Measurements from ENCODE around the gene OR51G1.
"Not testable (repeated sequence)": the region's sequence is repeated elsewhere in the genome, so short reads cannot be mapped to it uniquely, and the experiment has no call there.

Gene OR51G1

GRCh38 chr11:4924239-4924638 lies at the start of gene OR51G1:
Gene OR51G1 (minus strand): TSS chr11:4924339. CDS start chr11:4924339, 0 bp downstream.
- Histone ChIP-seq H3K4me3 (ENCODE audit: low read length) (no peak within 1 kb of the TSS), H3K36me3 (ENCODE audit: control insufficient read depth, insufficient read depth, low read length) (no peaks in the 10 kb centered on the region), H3K4me1 (ENCODE audit: control insufficient read depth, insufficient read depth, low read length) (no peaks in the 10 kb centered on the region), H3K9ac (ENCODE audit: low read length) (no peak within 1 kb of the TSS), H3K9me3 (ENCODE audit: control insufficient read depth, low read length) (no peaks in the 10 kb centered on the region), H3K27me3 (ENCODE audit: control insufficient read depth, insufficient read depth, low read length) (no peaks in the 10 kb centered on the region)

- no peaks in the 10 kb centered on the region for H3K4me1 ChIP-seq (ENCODE audit: control insufficient read depth, insufficient read depth, low read length)
- no peaks in the 10 kb centered on the region for H3K27me3 ChIP-seq (ENCODE audit: control insufficient read depth, insufficient read depth, low read length)
- H3K9ac ChIP-seq (ENCODE audit: low read length): no peak overlapping the region
- no peaks in the 10 kb centered on the region for H3K36me3 ChIP-seq (ENCODE audit: control insufficient read depth, insufficient read depth, low read length)
- no peak overlapping the region for H3K4me3 ChIP-seq (ENCODE audit: low read length)
- H3K9me3 ChIP-seq (ENCODE audit: control insufficient read depth, low read length): no peaks in the 10 kb centered on the region
Observed at GRCh38 chr11:4962816-4963215, 38.7 kb upstream of the OR51G1 start.

DNA sequence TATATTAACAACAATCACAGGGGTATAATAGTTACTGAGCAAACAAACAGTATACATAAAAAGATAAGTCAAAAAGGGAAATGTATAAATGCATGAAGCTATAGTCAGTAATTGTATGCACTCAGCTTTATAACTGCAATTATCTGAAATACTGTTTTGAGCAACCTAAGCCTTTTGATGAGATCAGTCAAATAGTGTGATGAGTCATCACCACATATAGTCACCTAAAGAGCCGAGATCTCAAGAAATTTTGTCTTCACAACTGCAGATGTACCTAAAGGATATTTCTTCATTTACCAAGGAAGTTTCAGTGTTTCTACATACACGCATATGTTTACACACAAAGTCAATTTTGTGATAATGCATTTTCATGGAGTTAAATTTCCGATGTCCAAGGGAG lies 36.7 kb upstream of the OR51G1 start:
- no peaks in the 10 kb centered on the region for H3K36me3 ChIP-seq (ENCODE audit: control insufficient read depth, insufficient read depth, low read length)
- H3K9ac ChIP-seq (ENCODE audit: low read length): no peak overlapping the region
- H3K9me3 ChIP-seq (ENCODE audit: control insufficient read depth, low read length): no peaks in the 10 kb centered on the region

DNA sequence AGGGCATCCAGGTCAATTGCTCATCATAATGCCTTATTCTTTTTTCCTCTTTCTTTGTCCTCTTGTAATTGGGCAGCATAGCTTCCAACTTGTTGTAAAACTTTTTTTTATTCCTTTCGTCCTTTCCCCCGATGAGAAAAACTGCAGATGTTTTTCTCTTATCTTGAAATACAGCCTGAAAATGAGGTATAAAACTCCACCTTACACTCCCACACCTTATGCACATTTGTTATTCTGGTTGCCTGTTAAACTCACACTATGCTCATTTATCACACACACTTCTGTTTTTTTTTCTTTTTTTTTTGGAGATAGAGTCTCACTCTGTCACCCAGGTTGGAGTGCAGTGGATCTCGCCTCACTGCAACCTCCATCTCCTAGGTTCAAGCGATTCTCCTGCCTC lies 33.3 kb upstream of the OR51G1 start:
- Histone ChIP-seq H3K27me3 (ENCODE audit: control insufficient read depth, insufficient read depth, low read length) (no peaks in the 10 kb centered on the region), H3K4me1 (ENCODE audit: control insufficient read depth, insufficient read depth, low read length) (no peaks in the 10 kb centered on the region), H3K4me3 (ENCODE audit: low read length) (no peak overlapping the region), H3K9ac (ENCODE audit: low read length) (no peak overlapping the region), H3K36me3 (ENCODE audit: control insufficient read depth, insufficient read depth, low read length) (no peaks in the 10 kb centered on the region), H3K9me3 (ENCODE audit: control insufficient read depth, low read length) (no peaks in the 10 kb centered on the region)

More for the DNA sequence above, 36.7 kb upstream of the OR51G1 start:
- no peaks in the 10 kb centered on the region for H3K27me3 ChIP-seq (ENCODE audit: control insufficient read depth, insufficient read depth, low read length)
- H3K4me3 ChIP-seq (ENCODE audit: low read length): no peak overlapping the region
- no peaks in the 10 kb centered on the region for H3K4me1 ChIP-seq (ENCODE audit: control insufficient read depth, insufficient read depth, low read length)

- not testable (repeated sequence) for H3K4me1 ChIP-seq (ENCODE audit: control insufficient read depth, insufficient read depth, low read length)
Observed at GRCh38 chr11:4955613-4956012, 31.5 kb upstream of the OR51G1 start, which contains the start of gene OR51A2. Gene OR51A2 (minus strand): TSS chr11:4955713. CDS start chr11:4955713, 0 bp downstream.

DNA sequence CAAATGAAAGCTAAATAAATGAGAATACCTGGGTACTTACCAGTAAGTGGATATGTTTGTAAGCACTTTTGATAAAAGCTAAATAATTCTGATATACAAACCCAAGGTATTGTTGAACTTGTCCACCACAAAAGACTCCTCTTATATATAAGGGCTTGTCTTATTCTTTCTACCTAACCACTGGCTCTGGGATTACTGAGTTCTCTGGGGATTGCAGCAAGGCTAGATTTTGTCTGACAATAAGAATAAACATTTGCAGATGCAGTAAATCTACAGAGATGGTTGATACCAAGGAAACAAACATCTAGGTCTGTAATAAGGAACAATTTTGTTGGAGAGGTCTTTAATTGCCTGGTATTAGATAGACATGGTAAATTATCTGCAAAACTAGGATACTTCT lies 23.4 kb upstream of the OR51G1 start, which contains the start of gene OR51A4:
OR51A4 (minus strand) TSS at position 101 of the 400 bp plus-strand sequence. CDS start 505 bp downstream, outside the sequence.
- no peak within 1 kb of the TSS for H3K4me3 ChIP-seq (ENCODE audit: low read length)
- no peaks in the 10 kb centered on the region for H3K9me3 ChIP-seq (ENCODE audit: control insufficient read depth, low read length)
- H3K36me3 ChIP-seq (ENCODE audit: control insufficient read depth, insufficient read depth, low read length): no peaks in the 10 kb centered on the region
- no peaks in the 10 kb centered on the region for H3K27me3 ChIP-seq (ENCODE audit: control insufficient read depth, insufficient read depth, low read length)
- H3K4me1 ChIP-seq (ENCODE audit: control insufficient read depth, insufficient read depth, low read length): no peaks in the 10 kb centered on the region
- no peak within 1 kb of the TSS for H3K9ac ChIP-seq (ENCODE audit: low read length)

More at GRCh38 chr11:4955613-4956012, 31.5 kb upstream of the OR51G1 start, which contains the start of gene OR51A2:
- not testable (repeated sequence) for H3K27me3 ChIP-seq (ENCODE audit: control insufficient read depth, insufficient read depth, low read length); H3K36me3 ChIP-seq (ENCODE audit: control insufficient read depth, insufficient read depth, low read length); H3K9ac ChIP-seq (ENCODE audit: low read length); H3K4me3 ChIP-seq (ENCODE audit: low read length); H3K9me3 ChIP-seq (ENCODE audit: control insufficient read depth, low read length)

GRCh38 chr11:4936745-4937144 lies 12.6 kb upstream of the OR51G1 start:
- no peaks in the 10 kb centered on the region for H3K27me3 ChIP-seq (ENCODE audit: control insufficient read depth, insufficient read depth, low read length)
- H3K4me3 ChIP-seq (ENCODE audit: low read length): no peak overlapping the region
- no peaks in the 10 kb centered on the region for H3K4me1 ChIP-seq (ENCODE audit: control insufficient read depth, insufficient read depth, low read length)
- no peaks in the 10 kb centered on the region for H3K36me3 ChIP-seq (ENCODE audit: control insufficient read depth, insufficient read depth, low read length)
- H3K9ac ChIP-seq (ENCODE audit: low read length): no peak overlapping the region
- no peaks in the 10 kb centered on the region for H3K9me3 ChIP-seq (ENCODE audit: control insufficient read depth, low read length)

DNA sequence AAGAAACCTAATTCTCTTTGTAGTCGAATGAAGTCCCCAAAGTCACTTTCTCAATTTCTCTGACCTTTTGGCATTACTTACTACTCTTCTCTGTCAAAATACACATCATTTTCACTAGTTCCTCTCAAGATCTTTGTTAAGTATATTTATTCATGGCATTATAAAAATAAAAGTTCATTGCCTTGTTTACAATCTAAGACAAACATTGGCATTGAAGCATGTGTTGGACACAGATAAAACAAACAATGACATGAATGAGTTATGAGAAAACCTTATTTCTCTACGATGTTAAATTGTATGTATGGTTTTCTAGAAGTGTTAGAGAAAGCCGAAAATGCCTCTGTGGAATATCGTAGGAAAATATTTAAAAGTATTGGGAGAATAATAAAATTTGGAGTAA lies 8.6 kb upstream of the OR51G1 start:
- Histone ChIP-seq H3K9ac (ENCODE audit: low read length) (no peak overlapping the region), H3K9me3 (ENCODE audit: control insufficient read depth, low read length) (no peaks in the 10 kb centered on the region), H3K36me3 (ENCODE audit: control insufficient read depth, insufficient read depth, low read length) (no peaks in the 10 kb centered on the region), H3K4me1 (ENCODE audit: control insufficient read depth, insufficient read depth, low read length) (no peaks in the 10 kb centered on the region), H3K4me3 (ENCODE audit: low read length) (no peak overlapping the region), H3K27me3 (ENCODE audit: control insufficient read depth, insufficient read depth, low read length) (no peaks in the 10 kb centered on the region)

DNA sequence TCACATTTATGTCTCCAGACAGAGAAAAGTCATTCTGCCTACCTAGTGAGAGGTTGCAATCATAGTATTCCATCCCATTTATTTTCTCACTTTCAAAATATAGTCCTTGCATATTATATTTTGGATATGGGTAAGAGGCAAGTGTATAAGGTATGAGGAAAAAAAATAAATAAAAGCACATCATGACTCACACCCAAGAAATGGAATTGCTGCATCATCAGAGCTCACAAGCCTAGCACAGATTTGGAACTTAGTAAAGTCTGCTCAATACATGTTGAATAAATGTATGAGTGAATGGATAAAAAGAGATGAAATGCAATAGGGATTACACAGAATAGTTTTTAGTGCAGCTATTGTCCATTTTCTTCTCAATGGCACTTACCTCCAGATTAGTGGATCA lies 2.5 kb upstream of the OR51G1 start:
- Histone ChIP-seq H3K27me3 (ENCODE audit: control insufficient read depth, insufficient read depth, low read length) (no peaks in the 10 kb centered on the region), H3K36me3 (ENCODE audit: control insufficient read depth, insufficient read depth, low read length) (no peaks in the 10 kb centered on the region), H3K9me3 (ENCODE audit: control insufficient read depth, low read length) (no peaks in the 10 kb centered on the region), H3K9ac (ENCODE audit: low read length) (no peak overlapping the region), H3K4me1 (ENCODE audit: control insufficient read depth, insufficient read depth, low read length) (no peaks in the 10 kb centered on the region), H3K4me3 (ENCODE audit: low read length) (no peak overlapping the region)

DNA sequence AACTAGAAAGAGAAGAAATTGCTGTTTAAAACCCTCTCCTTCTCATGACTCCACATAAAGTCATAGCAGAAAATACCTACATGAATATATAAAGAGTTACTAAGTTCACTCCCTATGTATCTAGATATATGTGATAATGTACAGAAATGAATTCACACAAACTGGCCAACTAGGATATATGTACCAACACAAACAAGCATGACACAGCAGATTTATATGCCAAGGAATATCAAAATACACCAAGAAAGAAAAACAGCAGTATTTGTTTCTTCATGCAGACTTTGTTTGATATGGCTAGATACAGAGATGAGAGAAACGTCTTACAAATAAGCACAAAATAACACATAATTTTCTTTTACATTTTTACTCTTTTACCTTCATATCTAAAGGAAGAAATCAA lies 1.8 kb downstream of the OR51G1 start:
- H3K27me3 ChIP-seq (ENCODE audit: control insufficient read depth, insufficient read depth, low read length): no peaks in the 10 kb centered on the region
- H3K36me3 ChIP-seq (ENCODE audit: control insufficient read depth, insufficient read depth, low read length): no peaks in the 10 kb centered on the region
- no peak overlapping the region for H3K4me3 ChIP-seq (ENCODE audit: low read length)
- H3K9me3 ChIP-seq (ENCODE audit: control insufficient read depth, low read length): no peaks in the 10 kb centered on the region
- no peaks in the 10 kb centered on the region for H3K4me1 ChIP-seq (ENCODE audit: control insufficient read depth, insufficient read depth, low read length)
- H3K9ac ChIP-seq (ENCODE audit: low read length): no peak overlapping the region

DNA sequence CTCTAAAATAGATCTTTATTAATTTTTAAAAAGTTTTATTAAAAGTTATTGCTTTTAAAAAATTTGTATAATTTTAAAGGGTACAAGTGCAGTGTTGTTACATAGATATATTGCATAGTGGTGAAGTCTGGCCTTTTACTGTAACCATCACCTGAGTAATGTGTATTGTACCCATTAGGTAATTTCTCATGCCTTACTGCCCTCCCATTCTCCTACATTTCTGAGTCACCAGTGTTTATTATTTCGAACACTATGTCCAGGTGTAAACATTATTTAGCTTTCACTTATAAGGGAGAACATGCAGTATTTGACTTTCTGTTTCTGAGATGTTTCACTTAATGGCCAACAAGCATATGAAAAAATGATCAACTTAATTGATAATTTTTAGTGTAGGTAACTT lies 2.3 kb downstream of the OR51G1 start:
- no peaks in the 10 kb centered on the region for H3K9me3 ChIP-seq (ENCODE audit: control insufficient read depth, low read length)
- no peaks in the 10 kb centered on the region for H3K4me1 ChIP-seq (ENCODE audit: control insufficient read depth, insufficient read depth, low read length)
- H3K9ac ChIP-seq (ENCODE audit: low read length): no peak overlapping the region
- no peaks in the 10 kb centered on the region for H3K27me3 ChIP-seq (ENCODE audit: control insufficient read depth, insufficient read depth, low read length)
- H3K4me3 ChIP-seq (ENCODE audit: low read length): no peak overlapping the region
- no peaks in the 10 kb centered on the region for H3K36me3 ChIP-seq (ENCODE audit: control insufficient read depth, insufficient read depth, low read length)

GRCh38 chr11:4919250-4919649 lies 4.9 kb downstream of the OR51G1 start, which contains the start of gene OR51G2:
Gene OR51G2 (minus strand): TSS chr11:4919350. CDS start chr11:4915663, 3,687 bp downstream.
- no peak within 1 kb of the TSS for H3K4me3 ChIP-seq (ENCODE audit: low read length)
- no peaks in the 10 kb centered on the region for H3K9me3 ChIP-seq (ENCODE audit: control insufficient read depth, low read length)
- no peak within 1 kb of the TSS for H3K9ac ChIP-seq (ENCODE audit: low read length)
- H3K4me1 ChIP-seq (ENCODE audit: control insufficient read depth, insufficient read depth, low read length): no peaks in the 10 kb centered on the region
- H3K27me3 ChIP-seq (ENCODE audit: control insufficient read depth, insufficient read depth, low read length): no peaks in the 10 kb centered on the region
- no peaks in the 10 kb centered on the region for H3K36me3 ChIP-seq (ENCODE audit: control insufficient read depth, insufficient read depth, low read length)

DNA sequence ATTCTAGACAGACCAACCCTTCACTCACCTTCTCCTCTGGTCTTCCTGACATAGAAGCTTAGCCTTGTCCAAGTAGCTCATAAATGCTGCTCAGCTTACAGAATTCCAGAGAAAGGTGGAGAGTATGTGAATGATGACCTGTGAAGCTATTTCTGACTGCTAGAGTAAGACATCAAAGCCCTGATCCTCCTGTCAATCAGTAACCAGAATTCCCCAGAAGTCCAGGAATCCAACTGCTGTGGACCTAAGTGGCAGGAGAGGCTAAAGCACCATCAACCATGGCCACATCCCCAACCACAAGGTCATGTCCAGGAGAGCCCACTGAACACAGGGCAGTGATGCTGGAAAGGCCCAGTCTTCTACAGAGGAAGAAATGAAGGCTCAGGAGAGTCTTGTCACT lies 7.6 kb downstream of the OR51G1 start:
- Histone ChIP-seq H3K4me3 (ENCODE audit: low read length) (no peak overlapping the region), H3K4me1 (ENCODE audit: control insufficient read depth, insufficient read depth, low read length) (no peaks in the 10 kb centered on the region), H3K27me3 (ENCODE audit: control insufficient read depth, insufficient read depth, low read length) (no peaks in the 10 kb centered on the region), H3K36me3 (ENCODE audit: control insufficient read depth, insufficient read depth, low read length) (no peaks in the 10 kb centered on the region), H3K9ac (ENCODE audit: low read length) (no peak overlapping the region), H3K9me3 (ENCODE audit: control insufficient read depth, low read length) (no peaks in the 10 kb centered on the region)
